Measurements from ENCODE around the gene BCAP31.

- TF ChIP-seq POLR2A (IDR thresholded peaks at IDR 0.05) (no peak), CTCF (IDR thresholded peaks at IDR 0.05) (no peak)
These were observed 1.0 kb upstream of the BCAP31 start for GRCh38 chrX:153725039-153725831.
